HG02588 (cell line): Measurements from ENCODE around the gene CRP.
"Not testable (repeated sequence)": the region's sequence is repeated elsewhere in the genome, so short reads cannot be mapped to it uniquely, and the experiment has no call there.

Experiments used
- ATAC-seq: cut with Tn5 transposase; IDR thresholded peaks from one replicate; pipeline ENCODE4 v1.9.1; 2021; ENCODE audit warnings: mild to moderate bottlenecking, moderate library complexity; ENCODE audit not compliant: unreplicated experiment

The CRP gene

GRCh38 chr1:159700312-159700711 is 14.1 kb downstream of the CRP start:
- no peak for ATAC-seq

GRCh38 chr1:159699653-159700052 is 14.7 kb downstream of the CRP start:
- ATAC-seq: no peak

GRCh38 chr1:159699246-159699645 is 15.1 kb downstream of the CRP start:
- no peak for ATAC-seq

- ATAC-seq: no peak
These were observed 26.9 kb downstream of the CRP start for GRCh38 chr1:159687511-159687910.

GRCh38 chr1:159686599-159687299 is 27.6 kb downstream of the CRP start:
- ATAC-seq: no peak

- no peak for ATAC-seq
These were observed 35.5 kb downstream of the CRP start for GRCh38 chr1:159678939-159679338.

GRCh38 chr1:159675046-159675445 is 39.3 kb downstream of the CRP start:
- no peak for ATAC-seq

GRCh38 chr1:159672390-159672789 is 42.0 kb downstream of the CRP start:
- ATAC-seq: not testable (repeated sequence)

GRCh38 chr1:159669338-159669737 is 45.1 kb downstream of the CRP start:
- no peak for ATAC-seq

GRCh38 chr1:159668739-159669138 is 45.6 kb downstream of the CRP start:
- ATAC-seq: no peak

- no peak for ATAC-seq
These were observed 50.1 kb downstream of the CRP start for GRCh38 chr1:159664247-159664646.

GRCh38 chr1:159663552-159663951 is 50.8 kb downstream of the CRP start:
- ATAC-seq: no peak
